Skin epidermis (tissue), 12 donors: Measurements from ENCODE around the gene AFAP1L2.

ENCODE experiments used
- H3K27ac ChIP-seq, 21 experiments: fragments of 200-600 bp; sonication (generic) in 11 of 21; one replicate each; pipeline ENCODE4 v1.5.0; 2020; ENCODE audit warnings: mild to moderate bottlenecking in 3 of 21, inconsistent platforms in 2 of 21, moderate library complexity in 2 of 21
- H3K4me3 ChIP-seq, 7 experiments: fragments of 200-600 bp; sonication (generic) in 2 of 7; one replicate each; pipeline ENCODE4 v1.5.0; 2020; ENCODE audit warnings: inconsistent platforms in 2 of 7, mild to moderate bottlenecking in 2 of 7, moderate library complexity in 1 of 7

The AFAP1L2 gene

GRCh38 chr10:114412907-114413797 lies 8.8 kb upstream of the AFAP1L2 start:
- H3K4me3 ChIP-seq, result no peak overlapping the region
- H3K27ac ChIP-seq, result peak overlapping the region in 4 of 21 experiments; percentile 9 to 43 (median 26)

GRCh38 chr10:114408968-114409444 lies 4.7 kb upstream of the AFAP1L2 start:
- Histone ChIP-seq H3K27ac (no peak overlapping the region), H3K4me3 (no peak overlapping the region)

GRCh38 chr10:114408112-114408967 lies 4.0 kb upstream of the AFAP1L2 start:
- peak overlapping the region in 1 of 21 experiments; percentile 41 for H3K27ac ChIP-seq
- no peak overlapping the region for H3K4me3 ChIP-seq

DNA sequence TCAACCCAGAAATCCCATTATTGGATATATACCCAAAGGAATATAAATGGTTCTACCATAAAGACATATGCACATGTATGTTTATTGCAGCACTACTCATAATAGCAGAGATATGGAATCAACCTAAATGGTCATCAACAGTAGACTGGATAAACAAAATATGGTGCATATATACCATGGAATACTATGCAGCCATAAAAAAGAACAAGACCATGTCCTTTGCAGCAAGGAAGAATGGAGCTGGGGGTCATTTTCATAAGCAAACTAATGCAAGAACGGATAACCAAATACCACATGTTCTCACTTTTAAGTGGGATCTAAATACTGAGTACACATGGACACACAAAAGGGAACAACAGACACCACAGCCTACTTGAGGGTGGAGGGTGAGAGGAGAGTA lies 2.2 kb upstream of the AFAP1L2 start:
- H3K27ac ChIP-seq, result no peak overlapping the region

GRCh38 chr10:114405011-114405350 lies 679 bp upstream of the AFAP1L2 start:
- Histone ChIP-seq H3K4me3 (peak overlapping the region; percentile 41 to 61 (median 50)), H3K27ac (peak overlapping the region in 15 of 21 experiments; percentile 29 to 86 (median 69))

More for the DNA sequence above, 2.2 kb upstream of the AFAP1L2 start:
- no peak overlapping the region for H3K4me3 ChIP-seq

DNA sequence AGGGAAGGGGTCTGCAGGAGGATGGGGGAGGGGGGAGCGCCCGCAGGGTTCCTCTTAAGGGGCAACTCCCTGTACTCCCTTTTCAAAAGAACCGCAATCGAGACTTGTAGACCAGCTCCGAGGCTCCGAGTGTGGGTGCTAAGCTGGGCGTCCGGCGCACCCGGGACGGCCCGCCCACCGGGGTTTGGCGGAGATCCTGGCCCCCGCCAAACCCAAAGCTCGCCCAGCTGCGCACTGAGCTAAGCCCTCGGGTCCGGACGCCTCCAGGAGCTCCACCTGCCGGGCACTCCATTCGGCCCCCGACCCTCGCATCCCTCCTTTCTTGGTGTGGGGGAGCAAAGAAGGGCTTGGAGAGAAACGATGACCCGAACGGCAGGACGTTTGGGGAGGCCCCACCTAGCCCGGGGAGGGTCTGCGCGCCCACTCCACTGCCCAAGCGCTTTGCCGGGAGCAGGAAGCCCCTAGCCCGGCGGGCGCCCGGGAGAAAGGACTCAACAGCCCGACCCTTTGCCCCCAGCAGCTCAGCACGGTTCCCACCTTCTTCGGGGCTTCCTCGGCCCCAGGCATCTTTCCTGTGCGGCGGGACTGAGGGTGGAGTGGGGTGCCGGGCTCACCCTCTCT lies 651 bp downstream of the AFAP1L2 start:
- H3K27ac ChIP-seq, result peak overlapping the region in 20 of 21 experiments; percentile 32 to 86 (median 66)

DNA sequence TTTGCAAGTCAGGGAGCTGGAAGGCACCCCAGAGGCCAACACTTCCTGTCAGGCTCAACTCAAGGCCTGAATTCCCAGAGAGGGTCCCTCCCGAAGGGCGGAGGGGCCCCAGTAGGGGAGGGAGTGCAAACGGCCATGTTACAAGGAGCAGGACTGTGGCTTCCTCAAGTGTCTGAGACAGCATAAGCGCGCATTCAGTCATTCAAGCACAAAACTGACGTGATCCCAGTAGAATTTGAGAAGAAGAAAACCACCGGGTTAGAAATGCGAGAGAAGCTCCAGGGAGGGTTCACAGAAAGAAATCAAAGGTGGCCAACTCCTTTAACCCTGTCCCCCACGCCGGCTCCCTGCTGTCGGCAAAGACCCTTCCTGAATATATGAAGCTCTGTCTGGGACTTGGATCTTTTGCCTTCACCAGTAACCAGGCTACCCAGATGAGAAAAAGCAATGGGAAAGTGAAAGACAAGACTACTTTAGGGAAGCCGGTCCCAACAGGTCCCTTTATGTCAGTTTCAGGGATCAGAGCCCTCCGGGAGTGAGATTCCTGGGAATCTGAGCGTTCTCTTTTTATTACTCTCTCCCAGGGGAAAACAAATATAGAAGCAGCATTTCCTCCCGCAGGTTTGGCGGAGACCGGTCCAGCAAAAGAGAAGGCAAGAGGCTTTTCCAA lies 1.3 kb downstream of the AFAP1L2 start:
- Histone ChIP-seq H3K4me3 (peak overlapping the region; percentile 41 to 61 (median 50)), H3K27ac (peak overlapping the region in 18 of 21 experiments; percentile 30 to 86 (median 67))

More for the DNA sequence above, 651 bp downstream of the AFAP1L2 start:
- peak overlapping the region; percentile 41 to 61 (median 50) for H3K4me3 ChIP-seq

- peak overlapping the region in 1 of 7 experiments; percentile 7 for H3K4me3 ChIP-seq
These were observed 2.1 kb downstream of the AFAP1L2 start for GRCh38 chr10:114402233-114402632.

DNA sequence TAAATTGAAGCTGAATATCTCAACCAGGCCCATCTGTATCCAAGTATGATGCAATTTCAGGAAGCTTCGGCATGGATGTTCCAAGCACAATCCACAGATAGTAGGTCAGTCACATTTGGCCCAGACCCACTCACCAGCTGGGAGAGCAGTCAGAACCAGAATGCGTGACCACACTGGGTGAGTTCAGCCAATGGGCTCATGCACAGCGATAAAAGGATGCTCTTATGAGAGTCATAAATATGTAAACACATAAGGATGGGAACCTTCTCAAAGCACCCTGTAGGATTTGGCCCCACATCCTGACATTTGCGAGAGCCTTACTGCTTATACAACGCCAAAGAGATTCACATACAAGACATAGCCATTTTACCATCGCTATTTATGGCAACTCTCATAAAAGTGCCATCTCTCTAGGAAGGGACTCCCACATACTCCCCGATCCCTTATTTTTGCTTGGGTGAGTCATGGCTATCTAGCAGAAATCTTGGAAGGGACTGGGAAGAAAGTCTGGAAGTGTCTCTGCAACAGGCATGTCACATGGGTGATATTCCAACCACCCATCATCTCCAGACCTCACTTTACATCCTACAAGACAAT lies 3.0 kb downstream of the AFAP1L2 start:
- Histone ChIP-seq H3K27ac (no peak overlapping the region), H3K4me3 (no peak overlapping the region)

More at GRCh38 chr10:114402233-114402632, 2.1 kb downstream of the AFAP1L2 start:
- H3K27ac ChIP-seq, result peak overlapping the region in 1 of 21 experiments; percentile 22

DNA sequence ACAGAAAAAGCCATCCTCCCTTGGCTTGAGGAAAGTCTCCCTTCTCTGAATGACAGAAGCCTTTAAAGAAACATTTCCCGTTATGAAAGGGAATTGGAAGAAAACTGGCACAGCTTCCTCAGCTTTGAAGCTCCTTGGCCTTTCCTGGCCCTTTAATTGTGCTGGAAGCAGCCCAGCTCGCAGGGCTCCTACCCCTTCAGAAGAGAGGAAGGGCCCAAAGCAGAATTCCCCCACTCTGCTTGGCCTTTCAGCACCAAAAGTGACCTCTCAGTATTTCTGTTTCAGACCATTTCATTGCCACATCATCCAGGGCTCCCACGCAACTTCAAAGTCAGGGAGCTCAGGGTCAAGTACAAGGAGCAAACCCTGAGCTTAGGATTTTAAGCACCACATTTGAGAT lies 4.2 kb downstream of the AFAP1L2 start:
- H3K4me3 ChIP-seq, result no peak overlapping the region
- peak overlapping the region in 3 of 21 experiments; percentile 8 to 23 (median 8) for H3K27ac ChIP-seq

DNA sequence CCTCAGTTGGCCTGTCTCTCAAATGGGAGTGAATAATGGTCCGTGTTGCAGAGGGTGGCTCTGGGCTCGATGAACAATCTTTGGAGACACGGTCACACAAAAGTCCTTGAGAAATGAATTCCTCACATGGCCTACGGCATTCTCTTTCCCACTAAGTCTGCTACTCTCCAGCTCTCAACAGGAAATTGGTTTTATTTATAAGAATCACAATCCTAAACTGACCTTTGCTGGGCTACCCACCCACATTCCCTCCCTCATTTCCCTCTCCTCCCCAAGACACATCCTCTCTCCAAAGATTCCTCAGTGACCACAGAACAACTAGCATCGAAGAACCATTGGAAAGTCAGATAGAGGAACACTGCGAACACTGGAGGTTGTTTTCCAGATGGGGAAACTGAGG lies 4.7 kb downstream of the AFAP1L2 start:
- peak overlapping the region in 2 of 21 experiments; percentile 8 to 23 for H3K27ac ChIP-seq
- no peak overlapping the region for H3K4me3 ChIP-seq

DNA sequence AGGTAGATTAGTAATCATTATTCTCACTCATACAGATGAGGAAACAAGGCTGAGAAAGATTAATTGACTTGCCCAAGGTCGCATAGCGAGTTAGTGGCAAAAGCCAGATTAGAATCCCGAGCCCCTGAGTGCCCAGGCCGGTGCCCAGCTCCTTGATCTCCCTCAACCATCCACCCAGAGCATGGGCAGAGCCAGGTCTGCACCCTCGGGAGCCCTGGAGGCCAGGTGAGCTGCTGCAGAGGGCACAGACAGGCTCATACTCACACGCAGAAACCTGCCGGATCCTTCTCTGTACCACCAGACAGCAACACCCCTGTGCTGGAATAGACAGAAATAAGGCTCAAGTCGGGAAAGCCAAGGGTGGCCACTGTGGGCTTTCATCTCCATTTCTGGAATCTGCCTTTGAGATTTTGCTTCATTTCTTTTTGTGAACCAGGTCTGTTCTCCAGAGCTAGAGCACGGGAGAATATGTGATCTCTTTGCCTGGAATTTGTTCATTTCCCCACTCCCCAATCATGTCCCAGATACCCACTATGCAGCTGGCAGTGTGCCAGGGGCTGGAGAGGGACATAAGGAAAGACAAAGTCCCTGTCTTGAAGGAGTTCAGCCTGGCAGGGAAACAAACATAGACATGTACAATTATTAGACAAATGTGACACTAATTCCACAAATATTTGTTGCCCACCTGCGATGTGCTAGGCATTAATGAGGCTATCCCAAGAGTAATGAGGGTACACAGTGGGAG lies 5.5 kb downstream of the AFAP1L2 start:
- Histone ChIP-seq H3K27ac (no peak overlapping the region), H3K4me3 (no peak overlapping the region)

DNA sequence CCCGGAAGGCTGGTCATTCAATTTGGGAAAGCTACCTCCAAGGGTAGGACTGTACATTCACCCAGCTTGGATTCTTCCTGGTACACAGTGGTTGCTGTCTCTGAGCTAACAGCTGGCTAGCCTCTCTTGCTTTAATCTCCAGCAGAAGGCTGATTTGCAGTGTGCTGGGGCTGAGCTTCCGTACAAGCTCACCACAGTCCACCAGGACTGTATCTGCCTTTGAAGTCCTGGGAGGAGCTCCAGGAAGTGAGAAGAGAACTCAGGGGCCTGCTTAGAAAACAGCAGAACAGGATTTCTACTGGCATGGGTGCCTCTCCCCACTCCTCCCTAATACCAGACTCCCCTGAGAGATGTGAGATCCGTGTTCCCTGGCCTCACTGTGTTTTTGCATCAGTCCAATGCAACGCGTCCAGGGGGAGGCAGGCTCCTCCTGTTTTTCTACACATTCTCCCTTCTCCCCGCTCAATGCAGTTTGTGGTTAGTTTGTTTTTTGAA lies 6.6 kb downstream of the AFAP1L2 start:
- H3K4me3 ChIP-seq, result no peak overlapping the region

DNA sequence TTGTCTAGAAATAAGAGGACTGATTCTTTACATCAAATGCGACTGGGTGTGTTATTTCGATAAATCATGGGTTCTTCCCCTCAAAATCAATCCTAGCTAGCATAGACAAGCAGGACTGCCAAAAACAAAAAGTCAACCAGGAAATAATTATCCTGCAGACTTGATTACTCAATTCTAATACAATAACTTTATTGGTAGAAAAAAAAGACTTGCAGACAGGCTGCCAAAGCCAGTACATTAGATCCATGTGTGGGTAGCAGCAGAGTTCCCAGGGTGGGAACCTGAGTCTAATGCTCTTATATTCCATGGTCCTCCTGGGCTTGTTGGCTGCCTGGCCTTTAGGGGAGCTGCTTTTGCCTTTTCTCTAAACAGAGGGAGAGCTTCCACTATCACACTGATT lies 7.8 kb downstream of the AFAP1L2 start:
- no peak overlapping the region for H3K4me3 ChIP-seq
- peak overlapping the region in 3 of 21 experiments; percentile 10 to 24 (median 24) for H3K27ac ChIP-seq

More for the DNA sequence above, 6.6 kb downstream of the AFAP1L2 start:
- H3K27ac ChIP-seq, result peak overlapping the region in 11 of 21 experiments; percentile 0 to 63 (median 24)

GRCh38 chr10:114395366-114396022 lies 8.8 kb downstream of the AFAP1L2 start:
- Histone ChIP-seq H3K4me3 (no peak overlapping the region), H3K27ac (no peak overlapping the region)

- Histone ChIP-seq H3K4me3 (no peak overlapping the region), H3K27ac (no peak overlapping the region)
These were observed 9.8 kb downstream of the AFAP1L2 start for GRCh38 chr10:114394531-114394930.

GRCh38 chr10:114393886-114394285 lies 10.4 kb downstream of the AFAP1L2 start:
- no peak overlapping the region for H3K27ac ChIP-seq
- no peak overlapping the region for H3K4me3 ChIP-seq
